ENCODE measurements around the gene MED15. TPM values are rescaled to one million over a fixed set of nuclear protein-coding genes. Genes with fewer than 3 reads are reported as not detected.

Gene MED15
- total RNA-seq, 1 donor = 44.2 TPM

DNA sequence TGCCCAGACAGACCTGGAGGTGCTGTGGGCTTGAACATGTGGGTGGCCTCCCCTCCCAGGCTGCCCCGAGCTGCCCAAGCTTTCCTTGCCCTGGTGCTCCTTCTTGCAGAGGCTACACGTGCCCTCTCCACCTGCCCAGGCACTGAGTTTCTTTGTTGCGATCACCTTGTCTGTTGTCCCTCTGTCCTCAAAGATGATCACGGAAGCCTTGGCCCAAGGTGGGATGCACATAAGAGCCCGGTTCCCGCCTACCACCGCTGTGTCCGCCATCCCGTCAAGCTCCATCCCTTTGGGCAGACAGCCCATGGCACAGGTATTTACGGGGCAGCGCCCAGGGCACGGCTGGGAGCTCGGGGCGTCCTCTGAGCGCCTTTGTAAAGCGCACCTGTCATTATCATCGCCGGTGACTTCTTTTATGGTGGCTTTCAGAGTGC is 67.5 kb downstream of the MED15 start:
- DNase-seq (ENCODE audit: low read depth) = no peak
- no peak overlapping the region for H3K4me3 ChIP-seq (ENCODE audit: low read depth, low read length)
- TF ChIP-seq, protein P1, sequence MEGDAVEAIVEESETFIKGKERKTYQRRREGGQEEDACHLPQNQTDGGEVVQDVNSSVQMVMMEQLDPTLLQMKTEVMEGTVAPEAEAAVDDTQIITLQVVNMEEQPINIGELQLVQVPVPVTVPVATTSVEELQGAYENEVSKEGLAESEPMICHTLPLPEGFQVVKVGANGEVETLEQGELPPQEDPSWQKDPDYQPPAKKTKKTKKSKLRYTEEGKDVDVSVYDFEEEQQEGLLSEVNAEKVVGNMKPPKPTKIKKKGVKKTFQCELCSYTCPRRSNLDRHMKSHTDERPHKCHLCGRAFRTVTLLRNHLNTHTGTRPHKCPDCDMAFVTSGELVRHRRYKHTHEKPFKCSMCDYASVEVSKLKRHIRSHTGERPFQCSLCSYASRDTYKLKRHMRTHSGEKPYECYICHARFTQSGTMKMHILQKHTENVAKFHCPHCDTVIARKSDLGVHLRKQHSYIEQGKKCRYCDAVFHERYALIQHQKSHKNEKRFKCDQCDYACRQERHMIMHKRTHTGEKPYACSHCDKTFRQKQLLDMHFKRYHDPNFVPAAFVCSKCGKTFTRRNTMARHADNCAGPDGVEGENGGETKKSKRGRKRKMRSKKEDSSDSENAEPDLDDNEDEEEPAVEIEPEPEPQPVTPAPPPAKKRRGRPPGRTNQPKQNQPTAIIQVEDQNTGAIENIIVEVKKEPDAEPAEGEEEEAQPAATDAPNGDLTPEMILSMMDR (IDR thresholded peaks at IDR 0.05; ENCODE audit: insufficient read depth, low read length) = no peak

DNA sequence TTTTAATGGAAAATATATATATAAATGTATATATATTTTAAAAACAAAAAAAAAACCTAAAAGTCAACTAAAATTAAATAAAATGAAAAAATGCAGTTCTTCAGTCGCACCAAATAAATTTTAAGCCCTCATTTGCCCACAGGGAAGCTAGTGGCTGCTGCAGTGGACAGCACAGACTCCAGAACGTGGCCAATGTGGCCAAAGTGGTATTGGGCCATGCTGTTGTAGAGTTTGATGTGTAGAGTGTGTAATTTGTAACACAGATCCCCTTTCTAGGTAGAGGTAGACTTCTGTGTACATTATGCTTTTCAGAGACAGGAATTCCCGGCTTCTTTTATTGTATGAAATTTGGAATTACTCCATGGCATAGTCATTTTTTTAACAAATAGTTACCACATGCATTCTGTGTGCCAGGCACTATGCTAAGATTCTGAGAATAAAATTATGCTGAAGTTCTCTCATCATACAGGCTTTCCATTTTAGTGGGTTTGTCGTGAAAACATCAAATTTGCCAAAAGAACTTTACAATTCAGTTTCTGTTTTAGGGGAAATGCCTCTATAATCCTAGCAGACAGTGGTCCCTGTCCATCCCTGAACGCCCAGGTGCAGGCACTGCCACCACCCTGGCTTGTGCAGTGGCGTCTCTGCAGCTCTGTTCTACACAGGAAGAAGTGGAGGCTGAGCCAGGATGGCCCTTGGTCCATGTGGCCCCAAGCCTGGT is 68.5 kb downstream of the MED15 start:
- TF ChIP-seq, protein P1 (IDR thresholded peaks at IDR 0.05; ENCODE audit: insufficient read depth, low read length) = no peak
- H3K4me3 ChIP-seq (ENCODE audit: low read depth, low read length) = no peak overlapping the region
- DNase-seq (ENCODE audit: low read depth) = no peak

- no peak overlapping the region for H3K4me3 ChIP-seq (ENCODE audit: low read depth, low read length)
- no peak for DNase-seq (ENCODE audit: low read depth)
- TF ChIP-seq, protein P1 (IDR thresholded peaks at IDR 0.05; ENCODE audit: insufficient read depth, low read length) = no peak
Observed at GRCh38 chr22:20576445-20576816, 69.0 kb downstream of the MED15 start.

DNA sequence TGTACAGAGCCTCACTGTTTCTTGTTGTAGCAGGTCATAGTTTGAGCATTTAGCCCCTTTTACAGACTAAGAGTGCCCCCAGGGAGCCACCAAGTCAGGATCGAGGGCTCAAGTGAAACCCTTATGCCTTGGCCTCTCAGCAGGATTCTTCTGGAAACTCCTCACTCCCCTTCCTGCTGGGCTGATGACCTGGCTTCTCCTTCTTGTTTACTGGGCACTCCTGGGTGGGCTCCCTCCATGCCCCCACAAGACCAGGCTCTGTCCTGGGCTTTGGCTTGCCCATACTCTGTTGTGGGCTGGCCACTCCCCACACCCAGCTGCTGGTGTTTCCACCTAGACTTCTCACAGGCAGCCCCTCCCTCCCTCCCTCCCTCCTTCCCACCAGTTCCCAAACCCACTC is 69.6 kb downstream of the MED15 start:
- H3K4me3 ChIP-seq (ENCODE audit: low read depth, low read length) = no peak overlapping the region
- TF ChIP-seq, protein P1 (IDR thresholded peaks at IDR 0.05; ENCODE audit: insufficient read depth, low read length) = no peak
- no peak for DNase-seq (ENCODE audit: low read depth)

DNA sequence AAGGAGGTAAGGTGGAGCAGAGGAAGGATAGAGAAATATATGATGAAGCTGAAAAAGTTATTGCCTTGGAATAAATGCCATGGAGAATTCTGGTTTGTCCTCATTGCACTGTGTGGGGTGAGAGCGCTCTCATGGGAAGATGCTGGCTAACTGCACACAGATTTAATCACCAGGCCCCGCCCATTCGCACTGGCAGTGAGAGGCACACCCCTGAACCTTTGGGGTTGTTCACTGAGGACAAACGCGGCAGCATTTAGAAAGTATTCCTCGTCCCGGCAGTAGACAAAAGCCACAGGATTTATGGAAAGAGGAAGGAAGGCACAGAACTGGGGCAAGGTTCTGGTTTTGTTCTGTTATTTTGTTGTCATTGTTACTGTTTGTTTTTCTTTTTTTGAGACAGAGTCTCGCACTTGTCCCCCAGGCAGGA is 70.2 kb downstream of the MED15 start:
- H3K4me3 ChIP-seq (ENCODE audit: low read depth, low read length) = no peak overlapping the region
- DNase-seq (ENCODE audit: low read depth) = peak; percentile 21
- TF ChIP-seq, protein P1 (IDR thresholded peaks at IDR 0.05; ENCODE audit: insufficient read depth, low read length) = no peak

GRCh38 chr22:20578192-20578591 is 70.8 kb downstream of the MED15 start:
- TF ChIP-seq, protein P1 (IDR thresholded peaks at IDR 0.05; ENCODE audit: insufficient read depth, low read length) = no peak
- no peak overlapping the region for H3K4me3 ChIP-seq (ENCODE audit: low read depth, low read length)
- no peak for DNase-seq (ENCODE audit: low read depth)

DNA sequence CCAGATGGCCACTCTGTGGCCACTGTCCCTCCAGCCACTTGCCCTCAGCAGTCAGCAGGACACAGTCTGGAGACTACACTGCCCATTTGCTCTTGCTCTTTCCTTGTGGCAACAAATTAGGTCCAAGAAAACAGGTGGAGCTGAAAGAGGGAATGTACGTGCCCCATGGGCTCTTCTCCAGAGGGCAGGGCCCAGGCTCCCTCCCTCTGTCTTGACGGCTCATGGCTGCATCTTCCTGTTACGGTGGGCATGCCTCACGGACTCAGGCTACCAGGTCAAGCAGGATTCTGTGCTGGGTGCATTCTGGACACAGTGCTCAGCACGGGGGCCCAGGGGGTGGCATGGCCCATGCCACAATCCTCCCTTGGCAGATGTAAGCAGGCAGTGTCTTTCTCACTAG is 71.3 kb downstream of the MED15 start:
- H3K4me3 ChIP-seq (ENCODE audit: low read depth, low read length) = no peak overlapping the region
- DNase-seq (ENCODE audit: low read depth) = no peak
- TF ChIP-seq, protein P1 (IDR thresholded peaks at IDR 0.05; ENCODE audit: insufficient read depth, low read length) = no peak

Measured in fibroblast of the aortic adventitia (primary cell).